ENCODE data around the gene RELN.

The RELN gene

GRCh38 chr7:103984050-103984449 is 5.4 kb downstream of the RELN start:
- TF ChIP-seq TAF1 (IDR thresholded peaks at IDR 0.05; ENCODE audit: borderline replicate concordance, insufficient read depth, low read length): no peak
- TF ChIP-seq REST (IDR thresholded peaks at IDR 0.05; ENCODE audit: insufficient read depth in 1 of 2, low read depth in 2 of 2, low read length in 2 of 2): no peak
- TF ChIP-seq FOXP2 (optimal IDR thresholded peaks at IDR 0.05; ENCODE audit: borderline replicate concordance, extremely low read depth, extremely low read length, insufficient read depth): no peak
- TF ChIP-seq POLR2AphosphoS5 (IDR thresholded peaks at IDR 0.05; ENCODE audit: low read depth, low read length): no peak
- no peak for TF ChIP-seq SIN3A (IDR thresholded peaks at IDR 0.05; ENCODE audit: borderline replicate concordance, insufficient read depth, low read length)

GRCh38 chr7:103983201-103983977 is 6.1 kb downstream of the RELN start:
- TF ChIP-seq FOXP2 (optimal IDR thresholded peaks at IDR 0.05; ENCODE audit: borderline replicate concordance, extremely low read depth, extremely low read length, insufficient read depth): no peak
- TF ChIP-seq POLR2AphosphoS5 (IDR thresholded peaks at IDR 0.05; ENCODE audit: low read depth, low read length): no peak
- TF ChIP-seq SIN3A (IDR thresholded peaks at IDR 0.05; ENCODE audit: borderline replicate concordance, insufficient read depth, low read length): no peak
- TF ChIP-seq TAF1 (IDR thresholded peaks at IDR 0.05; ENCODE audit: borderline replicate concordance, insufficient read depth, low read length): no peak
- no peak for TF ChIP-seq REST (IDR thresholded peaks at IDR 0.05; ENCODE audit: insufficient read depth in 1 of 2, low read depth in 2 of 2, low read length in 2 of 2)

GRCh38 chr7:103981003-103981423 is 8.4 kb downstream of the RELN start:
- no peak for TF ChIP-seq SIN3A (IDR thresholded peaks at IDR 0.05; ENCODE audit: borderline replicate concordance, insufficient read depth, low read length)
- TF ChIP-seq FOXP2 (optimal IDR thresholded peaks at IDR 0.05; ENCODE audit: borderline replicate concordance, extremely low read depth, extremely low read length, insufficient read depth): no peak
- TF ChIP-seq REST (IDR thresholded peaks at IDR 0.05; ENCODE audit: insufficient read depth in 1 of 2, low read depth in 2 of 2, low read length in 2 of 2): no peak
- no peak for TF ChIP-seq TAF1 (IDR thresholded peaks at IDR 0.05; ENCODE audit: borderline replicate concordance, insufficient read depth, low read length)

GRCh38 chr7:103972779-103973434 is 16.6 kb downstream of the RELN start:
- TF ChIP-seq POLR2AphosphoS5 (IDR thresholded peaks at IDR 0.05; ENCODE audit: low read depth, low read length) (no peak), FOXP2 (optimal IDR thresholded peaks at IDR 0.05; ENCODE audit: borderline replicate concordance, extremely low read depth, extremely low read length, insufficient read depth) (no peak), TAF1 (IDR thresholded peaks at IDR 0.05; ENCODE audit: borderline replicate concordance, insufficient read depth, low read length) (no peak), SIN3A (IDR thresholded peaks at IDR 0.05; ENCODE audit: borderline replicate concordance, insufficient read depth, low read length) (no peak), REST (IDR thresholded peaks at IDR 0.05; ENCODE audit: insufficient read depth in 1 of 2, low read depth in 2 of 2, low read length in 2 of 2) (no peak)

Measured in PFSK-1 (cell line).